ENCODE data around the gene DNAJB11. TPM values are rescaled to one million over a fixed set of nuclear protein-coding genes. Genes with fewer than 3 reads are reported as not detected.
"Not testable (repeated sequence)": the region's sequence is repeated elsewhere in the genome, so short reads cannot be mapped to it uniquely, and the experiment has no call there.

DNAJB11 gene
- total RNA-seq, 1 donor from 2014 or later, result 93.5 TPM

- H3K4me3 ChIP-seq (ENCODE audit: low read depth, low read length), result no peak overlapping the region
- H3K27me3 ChIP-seq (ENCODE audit: control insufficient read depth, insufficient read depth, low read length), result no peaks in the 10 kb centered on the region
- DNase-seq (ENCODE audit: low read depth), result no peak
- no peaks in the 10 kb centered on the region for H3K36me3 ChIP-seq (ENCODE audit: control insufficient read depth, insufficient read depth, low read length)
- no peak for TF ChIP-seq CTCF (IDR thresholded peaks at IDR 0.05; ENCODE audit: insufficient read depth, low read length, poor library complexity, severe bottlenecking)
Measured at GRCh38 chr3:186633481-186633880, 63.0 kb downstream of the DNAJB11 start.

- not testable (repeated sequence) for DNase-seq (ENCODE audit: low read depth); H3K4me3 ChIP-seq (ENCODE audit: low read depth, low read length); H3K36me3 ChIP-seq (ENCODE audit: control insufficient read depth, insufficient read depth, low read length); H3K27me3 ChIP-seq (ENCODE audit: control insufficient read depth, insufficient read depth, low read length)
Measured at GRCh38 chr3:186634207-186634606, 63.7 kb downstream of the DNAJB11 start.

Other genes starting within 250 kb of the DNAJB11 start
- gene DGKG, start 208.5 kb upstream of the DNAJB11 start, total RNA-seq, result 0.04 and 0.21 TPM in 2 replicates
- 1.8 and 2.7 TPM in 2 replicates for gene CRYGS, start 26.3 kb upstream of the DNAJB11 start, total RNA-seq
- gene TBCCD1, start 3.4 kb upstream of the DNAJB11 start, total RNA-seq, result 10.3 and 16.1 TPM in 2 replicates
- gene AHSG, start 42.3 kb downstream of the DNAJB11 start, total RNA-seq, result not detected in 2 replicates
- gene FETUB, start 69.7 kb downstream of the DNAJB11 start, total RNA-seq, result not detected in 2 replicates
- gene HRG, start 95.3 kb downstream of the DNAJB11 start, total RNA-seq, result 0.13 and 0.14 TPM in 2 replicates
- gene KNG1, start 146.6 kb downstream of the DNAJB11 start, total RNA-seq, result not detected in 2 replicates
- gene EIF4A2, start 212.9 kb downstream of the DNAJB11 start, total RNA-seq, result 269 and 292 TPM in 2 replicates
- 33.3 and 35.0 TPM in 2 replicates for gene RFC4, start 235.8 kb downstream of the DNAJB11 start, total RNA-seq

Measured in kidney epithelial cell (primary cell).